Measurements from ENCODE around the gene VDR.
A peak's percentile ranks its signal among the peaks of the same experiment; 100 is the strongest.
"Not testable (repeated sequence)": the region's sequence is repeated elsewhere in the genome, so short reads cannot be mapped to it uniquely, and the experiment has no call there.

Gene VDR

GRCh38 chr12:47812797-47813510 lies 91.8 kb downstream of the VDR start:
- peak; percentile 91 for DNase-seq (ENCODE audit: low spot score)

DNA sequence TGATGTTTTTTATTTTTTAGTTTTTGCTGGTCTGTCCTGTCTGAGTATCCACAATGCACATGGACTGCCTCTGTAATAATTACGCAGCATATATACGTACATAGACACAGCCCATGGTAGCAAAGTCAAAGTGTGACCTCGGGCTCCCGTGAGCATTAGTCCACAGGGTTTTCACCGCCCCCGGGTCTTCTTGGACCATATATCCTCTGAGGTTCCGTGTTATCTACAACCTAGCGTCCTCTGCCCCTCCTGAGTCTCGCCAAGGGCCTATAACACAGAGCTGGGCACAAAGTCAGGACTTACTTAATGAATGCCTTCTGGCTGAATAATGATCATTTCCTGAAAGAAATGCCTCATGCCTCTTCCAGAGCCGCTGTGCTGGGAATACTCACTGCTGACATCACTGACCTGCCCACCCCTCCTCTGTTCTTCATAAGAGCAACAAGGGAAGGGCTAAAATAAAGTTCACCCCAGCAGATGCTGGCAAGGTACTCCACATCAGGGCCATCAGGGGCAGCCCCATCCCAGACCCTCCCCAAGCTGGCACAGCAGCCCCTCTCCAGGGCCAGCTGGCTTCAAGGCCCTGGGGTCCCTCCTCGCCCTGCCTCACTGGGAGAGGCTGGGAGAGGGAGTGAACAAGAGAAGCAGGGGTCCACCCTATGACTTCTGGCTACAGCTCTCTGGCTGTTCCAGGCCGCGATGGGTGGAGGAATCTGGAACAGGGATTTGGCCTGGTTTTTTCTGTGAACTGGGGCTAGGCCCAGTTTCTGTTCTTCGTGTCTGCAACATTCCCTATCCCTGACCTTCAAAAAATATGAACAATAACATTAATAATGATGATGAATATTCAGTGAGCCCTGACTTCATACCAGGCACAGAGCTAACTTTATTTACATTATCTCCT lies 93.0 kb downstream of the VDR start:
- peak; percentile 62 for DNase-seq (ENCODE audit: low spot score)

- no peak for DNase-seq (ENCODE audit: low spot score)
Measured at GRCh38 chr12:47811072-47811396, 93.8 kb downstream of the VDR start.

DNA sequence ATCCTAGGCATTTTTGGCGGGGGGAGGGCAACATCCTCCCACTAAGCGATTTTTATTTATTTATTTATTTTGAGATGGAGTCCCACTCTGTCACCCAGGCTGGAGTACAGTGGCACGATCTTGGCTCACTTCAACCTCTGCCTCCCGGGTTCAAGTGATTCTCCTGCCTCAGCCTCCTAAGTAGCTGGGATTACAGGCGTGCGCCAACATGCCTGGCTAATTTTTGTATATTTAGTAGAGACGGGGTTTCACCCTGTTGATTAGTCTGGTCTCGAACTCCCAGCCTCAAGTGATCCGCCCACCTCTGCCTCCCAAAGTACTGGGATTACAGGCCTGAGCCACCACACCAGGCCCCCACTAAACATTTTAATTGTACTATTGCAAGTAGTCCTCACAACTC lies 95.3 kb downstream of the VDR start:
- not testable (repeated sequence) for DNase-seq (ENCODE audit: low spot score)

- DNase-seq (ENCODE audit: low spot score) = peak; percentile 60
Measured at GRCh38 chr12:47808574-47809365, 96.0 kb downstream of the VDR start.

- peak; percentile 36 for DNase-seq (ENCODE audit: low spot score)
Measured at GRCh38 chr12:47808050-47808449, 96.7 kb downstream of the VDR start.

- peak; percentile 21 for DNase-seq (ENCODE audit: low spot score)
Measured at GRCh38 chr12:47807338-47807737, 97.5 kb downstream of the VDR start.

- DNase-seq (ENCODE audit: low spot score) = no peak
Measured at GRCh38 chr12:47805417-47805816, 99.4 kb downstream of the VDR start.

- DNase-seq (ENCODE audit: low spot score) = no peak
Measured at GRCh38 chr12:47804171-47804570, 100.6 kb downstream of the VDR start.

- DNase-seq (ENCODE audit: low spot score) = no peak
Measured at GRCh38 chr12:47803191-47803875, 101.5 kb downstream of the VDR start.

DNA sequence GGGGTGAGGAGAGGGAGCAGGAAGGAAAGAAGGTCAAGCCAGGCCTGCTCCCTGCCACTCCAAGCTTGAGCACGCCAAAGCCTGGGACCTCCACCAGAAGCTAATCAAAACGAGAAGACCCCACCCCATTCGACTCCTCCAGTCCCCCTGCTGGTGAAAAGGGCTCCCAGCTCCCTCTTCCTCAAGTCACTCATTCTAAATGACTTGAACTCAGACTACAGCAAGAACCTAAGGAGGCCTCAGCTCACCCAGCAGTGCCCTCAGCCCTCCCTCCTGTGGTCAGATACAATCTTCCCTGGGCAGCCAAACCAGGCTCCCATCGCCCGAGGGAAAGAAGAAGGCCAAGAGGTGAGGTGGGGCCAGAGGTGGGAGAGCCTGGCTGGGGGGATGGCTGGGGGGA lies 102.5 kb downstream of the VDR start:
- no peak for DNase-seq (ENCODE audit: low spot score)

DNA sequence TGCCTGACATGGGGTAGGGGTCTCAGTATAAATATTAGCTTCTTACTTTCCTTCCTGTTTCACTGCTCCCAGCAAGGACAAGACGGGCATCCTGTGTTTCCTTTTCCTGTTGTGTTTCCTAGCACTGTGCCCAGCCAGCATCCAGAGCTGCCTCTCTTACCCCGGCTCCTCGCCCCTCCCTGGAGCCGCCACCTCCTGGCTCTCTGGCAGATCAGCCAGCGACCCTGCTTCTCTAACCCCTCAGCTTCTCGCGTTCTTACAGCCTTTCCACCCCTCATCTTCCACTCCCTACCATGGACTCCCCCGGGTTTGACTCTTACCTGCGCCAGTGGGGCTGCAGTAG lies 102.9 kb downstream of the VDR start:
- DNase-seq (ENCODE audit: low spot score) = no peak

DNA sequence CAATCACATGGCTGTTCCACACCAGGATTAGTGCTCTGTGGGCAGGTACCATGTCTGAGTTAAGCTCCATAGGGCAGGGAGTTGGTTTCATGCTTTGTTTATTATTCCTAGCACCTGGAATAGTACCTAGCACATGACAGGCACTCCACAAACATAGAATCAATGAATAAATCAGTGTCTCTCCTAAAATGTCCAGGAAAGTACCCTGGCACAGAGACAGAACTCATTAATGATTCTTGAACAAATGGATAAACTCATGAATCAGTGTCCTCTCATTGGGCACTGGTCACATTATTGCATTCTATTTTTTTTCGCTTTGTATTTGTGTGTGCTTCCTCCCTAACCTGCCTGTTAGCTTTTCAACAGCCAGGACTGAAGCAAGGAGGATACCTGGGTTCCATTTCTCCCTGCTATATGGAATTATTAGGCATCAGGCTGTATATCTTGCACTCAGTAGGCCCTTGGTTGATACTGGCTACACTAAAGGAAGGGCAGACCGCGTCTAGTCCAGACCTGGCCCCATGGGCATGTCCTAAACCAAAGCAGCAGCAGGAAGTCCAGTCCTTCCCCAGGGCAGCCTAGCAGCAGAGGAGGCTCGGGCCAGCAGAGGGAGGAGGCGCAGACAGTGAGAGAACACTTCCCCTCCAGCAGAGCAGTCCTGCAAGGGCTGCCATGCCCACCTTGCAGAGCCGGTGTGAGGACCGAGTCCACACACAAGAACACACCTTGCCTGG lies 103.5 kb downstream of the VDR start:
- no peak for DNase-seq (ENCODE audit: low spot score)

DNA sequence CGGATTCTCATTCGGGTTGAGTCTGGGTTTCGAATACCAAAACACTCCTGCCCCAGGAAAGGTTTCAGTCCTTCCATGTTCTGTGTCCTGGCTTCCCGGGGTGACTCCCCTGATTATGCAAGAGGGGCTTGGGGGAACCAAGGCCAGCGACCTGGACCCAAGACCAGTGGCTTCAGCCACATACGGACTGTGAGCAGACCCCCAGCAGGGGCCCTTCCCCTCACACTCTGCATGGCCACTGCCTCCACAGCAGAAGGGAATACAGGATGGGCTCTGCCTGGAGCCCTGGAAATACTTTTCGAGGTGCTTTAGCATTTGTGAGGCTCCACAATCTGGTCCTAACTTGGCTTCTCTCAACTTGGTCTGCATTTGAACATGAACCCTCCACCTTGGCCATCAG lies 104.2 kb downstream of the VDR start:
- DNase-seq (ENCODE audit: low spot score) = no peak

GRCh38 chr12:47799357-47799955 lies 105.3 kb downstream of the VDR start:
- no peak for DNase-seq (ENCODE audit: low spot score)

DNA sequence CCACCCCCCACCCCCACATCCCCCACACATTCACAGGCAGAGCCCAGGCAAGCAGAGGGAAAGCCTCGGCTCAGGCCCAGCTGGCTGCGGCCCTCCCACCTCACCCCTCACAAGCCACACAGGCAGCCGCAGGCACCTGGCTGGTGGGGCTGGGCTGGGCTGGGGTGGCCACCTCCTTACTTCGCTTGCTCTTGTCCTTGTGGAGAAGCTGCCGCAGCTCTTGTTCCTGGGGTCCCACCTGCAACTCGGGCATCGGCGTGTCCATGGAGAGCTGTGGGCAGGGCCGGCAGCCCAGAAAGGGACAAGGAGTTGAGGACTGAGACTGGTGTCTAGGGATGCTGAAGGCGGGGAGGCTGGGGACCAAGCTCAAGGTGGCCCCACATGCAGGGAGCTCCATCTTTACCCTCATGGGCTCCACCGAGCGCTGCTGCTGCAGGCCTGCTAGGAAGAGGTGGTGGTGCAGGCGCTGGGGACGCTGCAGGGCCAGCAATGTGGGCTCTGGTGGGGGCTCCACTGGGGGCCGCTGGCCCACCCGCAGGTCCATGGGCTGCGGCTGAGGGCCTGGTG lies 106.3 kb downstream of the VDR start:
- DNase-seq (ENCODE audit: low spot score) = no peak

DNA sequence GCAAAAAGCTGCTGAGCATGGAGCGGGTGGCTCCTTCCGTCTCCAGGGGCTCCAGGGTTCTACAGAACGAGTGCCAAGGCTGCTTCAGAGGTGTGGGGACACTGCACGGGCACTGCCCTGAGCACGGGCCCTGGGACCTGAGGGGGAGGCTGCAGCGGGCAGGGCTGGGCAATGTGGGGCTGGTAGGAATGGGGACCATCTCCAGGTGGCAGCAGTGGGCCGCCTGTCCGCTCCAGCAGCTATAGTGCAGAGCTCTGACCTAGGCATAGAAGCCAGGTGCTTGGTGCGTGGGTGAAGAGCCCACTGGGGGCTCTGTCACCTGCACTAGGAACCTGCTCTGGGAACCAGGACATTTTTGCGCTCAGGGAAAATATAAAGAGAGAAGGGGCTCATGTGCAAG lies 107.4 kb downstream of the VDR start:
- DNase-seq (ENCODE audit: low spot score) = no peak

DNA sequence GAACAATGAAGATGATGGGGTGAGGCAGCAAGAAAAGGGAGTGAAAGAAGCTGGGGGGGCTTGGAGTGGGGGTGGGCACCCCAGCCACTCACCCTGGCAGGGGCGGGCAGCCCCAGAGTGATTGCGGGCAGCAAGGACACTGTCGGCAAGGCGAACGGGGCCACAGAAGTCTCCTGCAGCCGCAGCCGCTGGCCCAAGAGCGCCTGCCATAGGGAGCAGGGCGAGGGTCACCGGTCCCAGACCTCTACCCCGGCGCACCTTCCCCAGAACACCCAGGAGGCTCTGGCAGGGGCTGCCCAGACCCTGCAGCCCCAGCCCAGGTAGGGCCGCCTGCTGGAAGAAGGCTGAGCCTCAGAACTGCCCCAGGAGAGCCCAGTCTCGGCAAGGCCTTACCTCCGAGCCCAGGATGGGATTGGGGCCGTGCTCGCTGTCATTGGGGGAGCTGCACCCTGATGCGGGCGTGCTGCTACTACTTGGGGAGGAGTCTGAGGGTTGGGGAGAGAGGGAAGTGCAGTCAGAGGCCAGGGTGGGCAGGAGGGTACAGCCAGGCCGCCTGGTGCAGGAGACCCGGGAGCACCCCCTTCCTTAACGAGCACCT lies 108.9 kb downstream of the VDR start:
- DNase-seq (ENCODE audit: low spot score) = no peak

GRCh38 chr12:47795121-47795813 lies 109.5 kb downstream of the VDR start:
- DNase-seq (ENCODE audit: low spot score) = no peak

DNA sequence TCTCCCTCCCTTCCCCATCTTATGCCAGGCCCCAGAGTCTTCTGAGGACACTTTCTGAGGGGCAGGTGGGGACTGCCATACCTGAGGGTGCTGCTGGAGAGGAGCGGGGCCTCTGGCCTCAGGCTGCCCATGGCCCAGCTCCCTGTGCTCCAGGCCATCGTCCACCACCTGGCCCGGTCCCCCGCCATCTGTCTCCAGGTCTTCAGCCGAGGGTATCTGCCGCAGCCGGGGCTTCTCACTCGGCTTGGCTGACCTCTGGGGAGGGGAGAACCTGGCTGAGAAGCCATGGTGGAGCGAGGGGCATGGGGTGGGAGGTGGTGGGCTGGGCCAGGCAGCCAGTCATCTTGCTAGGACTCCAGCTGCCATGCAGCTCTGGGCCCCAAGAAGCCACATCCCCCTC lies 110.1 kb downstream of the VDR start:
- no peak for DNase-seq (ENCODE audit: low spot score)
